Upper lobe of left lung (tissue), 6 donors: Measurements from ENCODE around the gene MTFP1. TPM values are rescaled to one million over a fixed set of nuclear protein-coding genes. Genes with fewer than 3 reads are reported as not detected.
A peak's percentile ranks its signal among the peaks of the same experiment; 100 is the strongest.

Experiments
- ATAC-seq, 2 donors: fragments of 200-7000 bp; cut with Tn5 transposase; one replicate each; pipeline ENCODE4 v1.9.1; 2022; ENCODE audit warnings: mild to moderate bottlenecking in 2 of 2, moderate library complexity in 2 of 2; ENCODE audit not compliant: low FRiP score in 2 of 2
- DNase-seq, 2 donors: peaks; one replicate each; pipeline ENCODE4 v3.0.0-alpha.2; 2019 to 2020
- H3K27ac ChIP-seq, 4 donors: fragments of 200-600 bp; sonication (generic); one replicate each; pipeline ENCODE4 v1.5.1; 2016 to 2019
- H3K27me3 ChIP-seq, 4 donors: fragments of 200-600 bp; sonication (generic); one replicate each; pipeline ENCODE4 v1.5.1; 2017 to 2019
- H3K36me3 ChIP-seq, 4 donors: fragments of 200-600 bp; sonication (generic); one replicate each; pipeline ENCODE4 v1.5.1; 2016 to 2019
- H3K4me1 ChIP-seq, 4 donors: fragments of 200-600 bp; sonication (generic); one replicate each; pipeline ENCODE4 v1.5.1; 2018 to 2019
- H3K4me3 ChIP-seq, 4 donors: fragments of 200-600 bp; sonication (generic); one replicate each; pipeline ENCODE4 v1.5.1; 2017 to 2019; ENCODE audit warnings: mild to moderate bottlenecking in 2 of 4, moderate library complexity in 1 of 4
- H3K9me3 ChIP-seq, 4 donors: fragments of 200-600 bp; sonication (generic); one replicate each; pipeline ENCODE4 v1.5.1; 2018 to 2019
- EP300 ChIP-seq, 4 donors: sonication (generic); formaldehyde crosslinking; IDR thresholded peaks; one replicate each; pipeline ENCODE4 v1.5.1; 2017; ENCODE audit warnings: antibody characterized with exemption in 4 of 4, control low read depth in 2 of 4
- POLR2A ChIP-seq, 4 donors: fragments of 450-650 bp; IDR thresholded peaks; one replicate each; pipeline ENCODE4 v1.5.1; 2016 to 2017; ENCODE audit warnings: antibody characterized with exemption in 4 of 4, mild to moderate bottlenecking in 2 of 4
- POLR2AphosphoS5 ChIP-seq, 2 donors: sonication (generic); formaldehyde crosslinking; IDR thresholded peaks; one replicate each; pipeline ENCODE4 v1.5.1; 2017; ENCODE audit warnings: antibody characterized with exemption in 2 of 2
- WGBS, 2 donors: methylation state at CpG; one replicate each; pipeline ENCODE4 v1.1.5; 2017 to 2018; 5-methylcytosine and 5-hydroxymethylcytosine counted together
- total RNA-seq, 6 donors: library from RNA; depleted of rRNA in 4 of 6; stranded (reverse); fragments of >200 nt in 4 of 6; gene quantifications; one replicate each; pipeline versions ENCODE4 v1.1.0 to v1.2.1, GENCODE V29; 2016 to 2021
- TF ChIP-seq, protein P1 (sequence below), 6 experiments: fragments of 450-650 bp in 4 of 6; fragments of 200-600 bp in 2 of 6; sonication (generic) in 2 of 6; IDR thresholded peaks; one replicate each; pipeline ENCODE4 v1.5.1; 2016 to 2019; ENCODE audit warnings: antibody characterized with exemption in 6 of 6
- donor health status: DM: no; HTN: no; CAD: no; lungs with moderate emphysema.
- donor health status: DM: no; HTN: yes; CAD: no; lungs with severe emphysema.

MTFP1 gene, protein sequence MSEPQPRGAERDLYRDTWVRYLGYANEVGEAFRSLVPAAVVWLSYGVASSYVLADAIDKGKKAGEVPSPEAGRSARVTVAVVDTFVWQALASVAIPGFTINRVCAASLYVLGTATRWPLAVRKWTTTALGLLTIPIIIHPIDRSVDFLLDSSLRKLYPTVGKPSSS
- total RNA-seq, result 10 to 100 TPM in 4 of 6 donors, 1 to 10 TPM in 2; 5.8 to 28.4 (median 12.8) TPM

DNA sequence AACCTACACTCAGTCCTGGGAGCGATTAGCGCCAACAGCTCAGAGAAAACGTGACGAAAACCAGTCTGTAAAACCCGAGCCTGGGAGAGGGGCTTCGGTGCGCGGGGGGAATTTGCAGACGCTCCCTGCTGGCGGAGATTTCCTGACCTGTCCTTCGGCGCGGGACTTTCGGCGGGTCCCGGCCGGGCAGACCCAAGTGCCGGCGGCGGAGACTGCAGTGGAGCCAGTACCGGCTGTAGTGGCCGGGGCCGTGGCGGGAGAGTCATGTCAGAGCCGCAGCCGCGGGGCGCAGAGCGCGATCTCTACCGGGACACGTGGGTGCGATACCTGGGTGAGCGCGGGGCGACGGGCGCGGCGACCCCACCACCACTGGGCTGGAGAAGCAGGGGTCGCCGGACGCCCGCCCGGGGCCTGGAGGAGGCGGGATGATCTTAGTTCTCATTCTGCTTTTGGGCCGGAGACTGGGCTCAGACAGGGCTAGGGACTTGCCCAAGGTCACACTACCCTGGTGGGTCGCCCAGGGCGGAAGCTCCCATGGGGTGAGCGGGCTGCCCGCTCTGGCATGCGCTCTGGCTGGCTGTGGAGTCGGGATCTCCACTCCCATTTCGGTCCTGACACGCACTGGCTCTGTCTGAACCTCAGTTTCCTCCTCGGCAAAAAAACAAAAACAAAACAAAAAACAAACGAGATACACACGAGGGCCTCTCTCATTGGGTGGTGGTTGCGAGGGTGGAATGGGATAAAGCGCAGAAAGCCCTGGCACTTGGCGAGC lies at the start of gene MTFP1:
TSS of gene MTFP1 (plus strand) at position 153 of the 772 bp plus-strand sequence. CDS start at position 265, 112 bp downstream.
- Histone ChIP-seq H3K27ac (peak within 1 kb of the TSS; percentile 64 to 96 (median 87)), H3K9me3 (no peaks in the 10 kb centered on the region), H3K36me3 (peaks cover 0 to 4% (median 0%) of the 10 kb centered on the region in 4 donors), H3K4me1 (peaks cover 38 to 50% (median 43%) of the 10 kb centered on the region in 4 donors), H3K4me3 (peak within 1 kb of the TSS; percentile 32 to 76 (median 70)), H3K27me3 (no peaks in the 10 kb centered on the region)
- peak in 1 of 2 donors; percentile 20 for ATAC-seq
- 2 to 3% methylated on average over 23 of the region's 61 CpGs for WGBS, 2 donors
- peak in 1 of 2 donors; percentile 42 for TF ChIP-seq POLR2AphosphoS5 (IDR thresholded peaks at IDR 0.05)
- TF ChIP-seq POLR2A (IDR thresholded peaks at IDR 0.05), result peak in 1 of 4 donors; percentile 48
- TF ChIP-seq, protein P1, sequence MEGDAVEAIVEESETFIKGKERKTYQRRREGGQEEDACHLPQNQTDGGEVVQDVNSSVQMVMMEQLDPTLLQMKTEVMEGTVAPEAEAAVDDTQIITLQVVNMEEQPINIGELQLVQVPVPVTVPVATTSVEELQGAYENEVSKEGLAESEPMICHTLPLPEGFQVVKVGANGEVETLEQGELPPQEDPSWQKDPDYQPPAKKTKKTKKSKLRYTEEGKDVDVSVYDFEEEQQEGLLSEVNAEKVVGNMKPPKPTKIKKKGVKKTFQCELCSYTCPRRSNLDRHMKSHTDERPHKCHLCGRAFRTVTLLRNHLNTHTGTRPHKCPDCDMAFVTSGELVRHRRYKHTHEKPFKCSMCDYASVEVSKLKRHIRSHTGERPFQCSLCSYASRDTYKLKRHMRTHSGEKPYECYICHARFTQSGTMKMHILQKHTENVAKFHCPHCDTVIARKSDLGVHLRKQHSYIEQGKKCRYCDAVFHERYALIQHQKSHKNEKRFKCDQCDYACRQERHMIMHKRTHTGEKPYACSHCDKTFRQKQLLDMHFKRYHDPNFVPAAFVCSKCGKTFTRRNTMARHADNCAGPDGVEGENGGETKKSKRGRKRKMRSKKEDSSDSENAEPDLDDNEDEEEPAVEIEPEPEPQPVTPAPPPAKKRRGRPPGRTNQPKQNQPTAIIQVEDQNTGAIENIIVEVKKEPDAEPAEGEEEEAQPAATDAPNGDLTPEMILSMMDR (IDR thresholded peaks at IDR 0.05), result peak in 1 of 6 experiments; percentile 9
- no peak for TF ChIP-seq EP300 (IDR thresholded peaks at IDR 0.05)
- DNase-seq, result peak; percentile 75 to 91

DNA sequence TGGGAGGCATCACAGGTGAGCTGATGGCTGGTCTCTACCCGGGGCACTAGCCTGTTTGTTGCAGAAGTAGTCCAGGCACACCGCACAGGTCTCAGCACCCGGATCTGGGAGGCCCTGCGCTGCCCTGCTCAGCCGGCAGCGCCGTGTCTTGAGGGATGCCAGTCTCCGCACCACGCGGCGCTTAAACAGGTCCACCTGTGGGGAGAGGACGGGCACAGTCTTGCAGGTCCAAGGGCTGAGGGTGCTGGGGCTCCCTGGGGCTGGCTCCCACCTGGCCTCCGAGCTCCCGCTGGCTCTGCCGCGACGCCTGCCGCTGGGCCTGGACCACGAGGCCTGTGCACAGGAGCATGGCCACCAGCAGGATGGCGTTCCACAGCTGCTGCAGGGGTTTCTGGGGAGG lies 45.6 kb upstream of the MTFP1 start:
- ATAC-seq (no peak), DNase-seq (no peak)
- Histone ChIP-seq H3K27ac (no peak overlapping the region), H3K9me3 (no peaks in the 10 kb centered on the region), H3K27me3 (no peaks in the 10 kb centered on the region), H3K4me3 (no peak overlapping the region), H3K4me1 (no peaks in the 10 kb centered on the region), H3K36me3 (peaks cover 0 to 42% (median 27%) of the 10 kb centered on the region in 4 donors)
- WGBS, 2 donors, result 89% methylated on average over 17 of the region's 20 CpGs; no CpG with 5 or more reads in 1 of the 2 donors
- TF ChIP-seq EP300 (IDR thresholded peaks at IDR 0.05), result no peak
- TF ChIP-seq, protein P1 (IDR thresholded peaks at IDR 0.05), result no peak
- no peak for TF ChIP-seq POLR2A (IDR thresholded peaks at IDR 0.05)
- TF ChIP-seq POLR2AphosphoS5 (IDR thresholded peaks at IDR 0.05), result no peak

DNA sequence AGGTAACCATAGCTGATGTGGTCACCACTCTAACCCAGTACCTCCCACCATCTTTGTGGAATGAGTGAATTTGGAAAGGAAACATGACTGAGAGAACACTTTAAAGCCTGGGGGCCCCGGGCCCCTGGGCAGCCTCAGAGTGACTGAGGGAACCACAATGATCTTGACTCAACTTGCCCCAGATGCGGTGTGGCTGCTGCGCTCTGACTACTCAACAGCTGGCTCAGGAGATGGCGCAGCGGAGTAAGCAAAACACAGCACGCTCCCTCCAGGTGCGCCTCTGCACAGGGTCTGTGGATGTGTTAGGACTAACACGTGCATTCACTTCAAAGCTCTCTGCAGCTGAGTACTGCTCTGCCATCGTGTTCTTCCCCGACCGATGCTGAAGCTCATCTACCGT lies 44.3 kb upstream of the MTFP1 start:
- TF ChIP-seq, protein P1 (IDR thresholded peaks at IDR 0.05), result no peak
- TF ChIP-seq POLR2AphosphoS5 (IDR thresholded peaks at IDR 0.05), result no peak
- no peak for TF ChIP-seq POLR2A (IDR thresholded peaks at IDR 0.05)
- no peak for TF ChIP-seq EP300 (IDR thresholded peaks at IDR 0.05)
- H3K27ac ChIP-seq, result no peak overlapping the region
- no peak overlapping the region for H3K4me3 ChIP-seq
- peaks cover 0 to 42% (median 27%) of the 10 kb centered on the region in 4 donors for H3K36me3 ChIP-seq
- no peak for ATAC-seq
- DNase-seq, result no peak
- H3K27me3 ChIP-seq, result no peaks in the 10 kb centered on the region
- WGBS, 2 donors, result 90 to 91% methylated on average over 11 to 12 of the region's 12 CpGs
- H3K9me3 ChIP-seq, result no peaks in the 10 kb centered on the region
- peaks cover 2 to 6% (median 4%) of the 10 kb centered on the region in 4 donors for H3K4me1 ChIP-seq

DNA sequence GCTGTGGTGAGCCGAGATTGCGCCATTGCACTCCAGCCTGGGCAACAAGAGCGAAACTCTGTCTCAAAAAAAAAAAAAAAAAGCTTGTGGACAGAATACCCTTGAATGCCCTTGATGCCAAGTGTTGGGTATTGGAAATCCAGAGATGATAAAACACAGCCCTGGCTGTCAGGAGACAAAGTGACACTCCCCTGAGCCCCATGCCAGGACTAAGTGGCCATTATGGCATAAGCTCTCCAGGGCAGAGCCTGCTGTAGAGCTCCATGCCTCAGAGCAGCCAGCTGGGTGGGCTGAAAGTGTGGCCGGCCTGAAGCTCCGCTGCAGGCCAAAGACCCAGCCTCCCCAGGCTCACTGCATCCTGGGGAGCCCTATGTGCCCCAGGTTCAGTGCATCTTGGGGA lies 43.2 kb upstream of the MTFP1 start:
- 92 to 98% methylated on average over 5 of the region's 5 CpGs for WGBS, 2 donors
- H3K36me3 ChIP-seq, result peaks cover 0 to 41% (median 25%) of the 10 kb centered on the region in 4 donors

More for the DNA sequence above, 43.2 kb upstream of the MTFP1 start:
- Histone ChIP-seq H3K4me3 (no peak overlapping the region), H3K9me3 (no peaks in the 10 kb centered on the region), H3K27ac (no peak overlapping the region), H3K27me3 (no peaks in the 10 kb centered on the region), H3K4me1 (peaks cover 7 to 13% (median 10%) of the 10 kb centered on the region in 4 donors)
- TF ChIP-seq POLR2A (IDR thresholded peaks at IDR 0.05), result no peak
- TF ChIP-seq POLR2AphosphoS5 (IDR thresholded peaks at IDR 0.05), result no peak
- no peak for TF ChIP-seq EP300 (IDR thresholded peaks at IDR 0.05)
- TF ChIP-seq, protein P1 (IDR thresholded peaks at IDR 0.05), result no peak
- DNase-seq (no peak), ATAC-seq (no peak)
